ENCODE results near the gene NAA38.

The NAA38 gene

GRCh38 chr17:7885367-7886226 lies 28.2 kb upstream of the NAA38 start:
- no peak overlapping the region for H3K4me3 ChIP-seq (IDR thresholded peaks at IDR 0.05; ENCODE audit: insufficient read depth, low read depth, low read length)
- peak overlapping the region; percentile 53 for H3K27ac ChIP-seq
- H2AFZ ChIP-seq (ENCODE audit: low read depth): no peak overlapping the region
- no peak for TF ChIP-seq CTCF (conservative IDR thresholded peaks at IDR 0.05; ENCODE audit: low read depth, low read length)
- peak overlapping the region; percentile 61; the same call in 1 of the 2 replicates for H3K9ac ChIP-seq
- no peaks in the 10 kb centered on the region for H3K36me3 ChIP-seq (ENCODE audit: insufficient read depth)
- peak overlapping the region; percentile 17; the same call in 1 of the 2 replicates for H3K4me2 ChIP-seq
- no peaks in the 10 kb centered on the region for H4K20me1 ChIP-seq (ENCODE audit: insufficient read depth)
- no peaks in the 10 kb centered on the region for H3K79me2 ChIP-seq (ENCODE audit: insufficient read depth, low read depth)
- H3K27me3 ChIP-seq (ENCODE audit: insufficient read depth, low read depth): no peaks in the 10 kb centered on the region
- peaks cover 3% of the 10 kb centered on the region for H3K4me1 ChIP-seq (ENCODE audit: low read depth, poor library complexity, severe bottlenecking)

DNA sequence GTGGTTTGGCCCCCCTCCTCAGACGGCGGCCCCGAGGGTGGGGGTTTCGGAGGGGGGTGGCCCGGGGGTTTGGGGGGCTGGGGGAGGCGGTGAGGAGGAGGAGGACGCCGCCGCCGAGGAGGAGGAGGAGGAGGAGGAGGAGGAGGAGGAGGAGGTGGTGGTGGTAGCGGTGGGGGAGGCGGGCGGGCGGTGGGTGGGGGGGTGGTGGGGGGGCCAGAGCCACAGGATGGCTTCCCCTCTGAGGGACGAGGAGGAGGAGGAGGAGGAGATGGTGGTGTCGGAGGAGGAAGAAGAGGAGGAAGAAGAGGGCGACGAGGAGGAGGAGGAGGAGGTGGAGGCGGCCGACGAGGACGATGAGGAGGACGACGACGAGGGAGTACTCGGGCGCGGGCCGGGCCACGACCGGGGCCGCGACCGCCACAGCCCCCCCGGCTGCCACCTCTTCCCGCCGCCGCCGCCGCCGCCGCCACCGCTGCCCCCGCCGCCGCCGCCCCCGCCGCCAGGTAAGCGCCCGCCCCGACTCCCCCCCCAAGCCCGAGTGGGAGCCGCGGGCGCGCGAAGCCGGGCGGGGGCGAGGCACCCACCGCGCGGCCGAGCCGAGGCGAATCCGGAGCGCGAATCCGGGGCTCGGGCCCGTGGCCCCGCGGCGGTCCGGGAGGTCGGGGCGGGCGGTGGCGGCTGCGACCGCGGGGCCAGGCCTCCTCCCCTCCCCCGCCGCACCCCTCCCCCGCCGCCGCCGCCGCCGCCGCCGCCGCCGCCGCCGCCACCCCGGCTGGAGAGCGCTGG lies 27.4 kb upstream of the NAA38 start:
- Histone ChIP-seq H4K20me1 (ENCODE audit: insufficient read depth) (no peaks in the 10 kb centered on the region), H3K36me3 (ENCODE audit: insufficient read depth) (no peaks in the 10 kb centered on the region), H3K79me2 (ENCODE audit: insufficient read depth, low read depth) (no peaks in the 10 kb centered on the region), H3K4me1 (ENCODE audit: low read depth, poor library complexity, severe bottlenecking) (peaks cover 3% of the 10 kb centered on the region), H3K27ac (no peak overlapping the region), H2AFZ (ENCODE audit: low read depth) (no peak overlapping the region), H3K4me3 (IDR thresholded peaks at IDR 0.05; ENCODE audit: insufficient read depth, low read depth, low read length) (no peak overlapping the region), H3K4me2 (no peak overlapping the region), H3K27me3 (ENCODE audit: insufficient read depth, low read depth) (no peaks in the 10 kb centered on the region), H3K9ac (no peak overlapping the region)
- TF ChIP-seq CTCF (conservative IDR thresholded peaks at IDR 0.05; ENCODE audit: low read depth, low read length): no peak

DNA sequence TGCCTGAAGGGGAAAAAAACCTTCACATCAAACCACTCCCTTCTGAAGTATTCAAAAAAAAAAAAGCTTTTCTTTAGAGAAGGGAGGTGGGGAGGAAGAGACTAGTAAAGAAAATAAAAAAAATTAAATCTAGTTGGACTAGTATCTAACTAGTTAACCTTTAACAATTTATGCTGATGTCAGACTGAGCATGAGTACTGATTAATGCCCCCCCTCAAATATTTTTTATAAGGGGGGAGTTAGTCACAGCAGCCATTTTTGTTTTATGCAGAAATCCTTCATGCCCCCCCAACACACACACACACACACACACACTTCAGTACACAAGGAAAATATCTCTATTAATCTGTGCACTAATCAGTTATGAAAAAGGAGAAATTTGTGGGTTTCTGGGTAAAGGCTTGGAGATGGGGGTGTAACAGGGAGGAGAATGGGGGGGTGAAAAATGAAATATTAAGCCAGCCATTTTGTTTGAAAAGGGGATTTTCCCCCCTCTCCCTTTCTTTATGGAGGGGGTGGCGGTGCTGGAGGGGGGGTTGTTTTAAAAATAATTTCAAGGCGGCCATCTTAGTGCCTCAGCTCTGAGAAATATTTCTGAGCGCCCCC lies 26.5 kb upstream of the NAA38 start:
- Histone ChIP-seq H2AFZ (ENCODE audit: low read depth) (no peak overlapping the region), H3K9ac (no peak overlapping the region; the same call in 1 of the 2 replicates), H3K4me3 (IDR thresholded peaks at IDR 0.05; ENCODE audit: insufficient read depth, low read depth, low read length) (no peak overlapping the region), H3K27ac (no peak overlapping the region), H3K36me3 (ENCODE audit: insufficient read depth) (no peaks in the 10 kb centered on the region), H3K27me3 (ENCODE audit: insufficient read depth, low read depth) (no peaks in the 10 kb centered on the region), H3K4me1 (ENCODE audit: low read depth, poor library complexity, severe bottlenecking) (peaks cover 3% of the 10 kb centered on the region), H3K4me2 (no peak overlapping the region; the same call in 1 of the 2 replicates), H3K79me2 (ENCODE audit: insufficient read depth, low read depth) (no peaks in the 10 kb centered on the region), H4K20me1 (ENCODE audit: insufficient read depth) (no peaks in the 10 kb centered on the region)
- no peak for TF ChIP-seq CTCF (conservative IDR thresholded peaks at IDR 0.05; ENCODE audit: low read depth, low read length)

- Histone ChIP-seq H3K79me2 (ENCODE audit: insufficient read depth, low read depth) (no peaks in the 10 kb centered on the region), H3K27me3 (ENCODE audit: insufficient read depth, low read depth) (no peaks in the 10 kb centered on the region), H3K4me3 (IDR thresholded peaks at IDR 0.05; ENCODE audit: insufficient read depth, low read depth, low read length) (no peak overlapping the region), H3K27ac (no peak overlapping the region), H3K4me1 (ENCODE audit: low read depth, poor library complexity, severe bottlenecking) (peaks cover 3% of the 10 kb centered on the region), H4K20me1 (ENCODE audit: insufficient read depth) (no peaks in the 10 kb centered on the region), H3K36me3 (ENCODE audit: insufficient read depth) (no peaks in the 10 kb centered on the region), H2AFZ (ENCODE audit: low read depth) (no peak overlapping the region), H3K4me2 (no peak overlapping the region), H3K9ac (no peak overlapping the region)
- TF ChIP-seq CTCF (conservative IDR thresholded peaks at IDR 0.05; ENCODE audit: low read depth, low read length): no peak
Measured at GRCh38 chr17:7882629-7883028, 25.3 kb upstream of the NAA38 start.
